GM18498 (cell line): ENCODE results near the gene RAI14.

Source experiments
- ATAC-seq: cut with Tn5 transposase; IDR thresholded peaks from one replicate; pipeline ENCODE4 v1.9.1; 2021; ENCODE audit warnings: mild to moderate bottlenecking, moderate library complexity; ENCODE audit not compliant: unreplicated experiment

Gene RAI14

GRCh38 chr5:34844106-34844505 lies 188.0 kb downstream of the RAI14 start:
- no peak for ATAC-seq

- ATAC-seq = no peak
Observed at GRCh38 chr5:34844999-34845398, 188.9 kb downstream of the RAI14 start.

- no peak for ATAC-seq
Observed at GRCh38 chr5:34847056-34847455, 190.9 kb downstream of the RAI14 start.

GRCh38 chr5:34847552-34847951 lies 191.4 kb downstream of the RAI14 start:
- no peak for ATAC-seq

DNA sequence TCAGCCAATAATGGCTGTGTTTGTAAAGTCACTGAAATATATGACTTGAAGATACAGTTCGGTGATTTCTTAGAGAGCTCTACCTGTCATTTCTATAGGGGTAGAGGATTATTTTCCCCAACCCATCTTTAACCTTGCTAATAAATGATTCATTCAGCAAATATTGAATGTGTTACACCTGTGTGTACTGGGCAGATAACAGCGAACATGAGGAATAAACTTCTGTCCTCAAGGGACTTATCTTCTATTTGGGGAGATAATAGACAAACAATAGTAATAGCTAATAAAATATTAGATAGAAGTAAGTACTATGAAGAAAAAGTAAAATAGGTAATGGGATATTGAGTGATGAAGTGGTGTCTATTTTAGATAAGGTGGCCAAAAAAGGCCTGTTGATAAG lies 192.1 kb downstream of the RAI14 start:
- no peak for ATAC-seq

DNA sequence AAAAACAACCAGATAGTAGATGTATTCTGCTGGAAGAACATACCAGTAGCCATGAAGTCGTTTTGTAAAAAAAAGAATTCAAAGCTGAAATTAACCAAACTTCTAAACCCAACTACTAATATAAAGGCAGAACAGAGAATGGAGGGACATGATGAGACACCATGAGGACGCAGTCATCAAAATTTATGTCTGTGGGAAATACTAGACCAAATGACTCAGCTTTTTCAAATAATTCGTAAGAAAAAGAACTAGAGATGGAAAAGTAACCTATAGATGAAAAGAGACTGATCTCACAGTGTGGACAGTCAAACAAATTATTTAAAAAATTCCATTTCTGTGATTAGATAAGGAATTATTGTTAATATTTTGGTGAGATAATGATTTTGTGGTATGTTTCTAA lies 193.1 kb downstream of the RAI14 start:
- ATAC-seq = no peak

GRCh38 chr5:34854459-34855174 lies 198.5 kb downstream of the RAI14 start:
- ATAC-seq = peak; percentile 95

DNA sequence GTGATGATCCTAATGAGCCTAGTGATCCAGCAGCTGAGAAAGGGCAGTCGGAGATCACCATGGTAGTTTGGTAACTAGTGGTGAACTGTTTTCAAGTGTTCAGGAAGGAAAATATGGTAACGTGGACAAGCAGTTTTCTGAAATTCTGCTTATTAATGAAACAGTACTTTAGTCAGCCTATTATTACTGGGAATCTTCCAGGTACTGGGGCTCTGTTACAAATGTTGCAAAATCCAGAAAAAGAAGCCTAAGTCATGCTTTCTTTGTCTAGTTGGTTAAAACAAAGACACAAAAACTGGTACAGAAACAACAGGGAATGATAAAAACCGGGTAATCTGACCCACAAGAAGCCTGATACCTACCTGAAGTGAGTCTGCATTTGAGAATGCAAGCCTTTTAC lies 201.0 kb downstream of the RAI14 start:
- no peak for ATAC-seq

GRCh38 chr5:34857894-34858293 lies 201.8 kb downstream of the RAI14 start:
- ATAC-seq = no peak

DNA sequence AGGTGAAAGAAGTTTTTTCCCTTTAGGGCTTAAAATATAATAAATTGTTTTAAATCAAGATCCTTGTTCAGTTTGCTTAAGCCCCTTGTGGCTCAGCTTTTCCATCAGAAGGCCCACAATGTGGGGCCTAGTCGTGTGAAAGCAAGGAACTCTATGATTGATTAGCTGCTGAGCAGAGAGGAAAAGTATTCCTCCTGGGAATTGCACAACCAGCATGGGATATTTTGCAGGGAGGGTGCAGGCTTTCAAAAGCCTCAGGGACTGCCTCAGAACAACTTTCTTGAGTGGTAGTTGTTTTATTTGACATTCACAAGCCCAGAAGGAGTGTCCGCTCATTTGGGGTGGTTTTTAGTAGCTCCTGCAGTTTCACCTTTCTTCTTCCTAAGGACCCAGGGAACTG lies 202.7 kb downstream of the RAI14 start:
- no peak for ATAC-seq

GRCh38 chr5:34859253-34859652 lies 203.1 kb downstream of the RAI14 start:
- ATAC-seq = no peak

DNA sequence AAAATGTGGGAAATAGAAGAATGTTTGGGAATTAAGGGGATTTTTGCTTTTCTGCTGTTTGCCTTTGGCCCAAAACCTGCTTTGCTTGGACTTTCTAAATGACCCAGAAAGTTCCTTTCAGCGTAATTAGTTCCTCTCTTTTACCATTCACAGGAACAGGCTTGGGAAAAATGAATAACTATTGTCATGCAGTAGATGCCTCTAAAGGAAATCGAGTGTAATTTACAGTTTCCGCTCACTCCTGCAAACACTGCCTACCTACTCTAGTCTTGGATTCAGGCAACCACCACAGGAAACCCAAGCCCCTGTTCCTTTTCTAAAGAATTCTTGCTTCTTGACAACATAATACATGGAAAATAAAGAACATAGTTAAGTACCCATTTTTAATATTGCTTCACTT lies 207.8 kb downstream of the RAI14 start:
- ATAC-seq = no peak

DNA sequence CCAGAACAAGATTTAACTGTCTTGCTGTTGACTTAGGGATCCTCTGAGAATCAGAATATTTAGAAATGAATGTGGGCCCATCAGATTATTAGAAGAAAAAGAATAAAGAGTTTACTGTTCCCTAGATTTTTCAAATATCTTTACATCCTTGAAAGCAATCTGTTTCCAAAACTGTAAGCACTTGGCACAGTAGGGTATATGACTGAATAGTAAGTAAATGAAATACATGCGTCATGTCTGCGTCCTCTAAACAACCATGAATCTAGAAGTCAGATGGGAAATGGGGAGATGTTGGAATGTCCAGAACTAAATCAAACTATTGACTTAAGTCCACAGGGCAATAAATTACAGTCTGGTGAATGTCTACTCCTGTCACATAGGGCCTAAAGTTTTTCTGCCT lies 209.0 kb downstream of the RAI14 start:
- ATAC-seq = no peak

GRCh38 chr5:34866989-34867471 lies 210.9 kb downstream of the RAI14 start:
- ATAC-seq = no peak

GRCh38 chr5:34867660-34868059 lies 211.5 kb downstream of the RAI14 start:
- no peak for ATAC-seq

DNA sequence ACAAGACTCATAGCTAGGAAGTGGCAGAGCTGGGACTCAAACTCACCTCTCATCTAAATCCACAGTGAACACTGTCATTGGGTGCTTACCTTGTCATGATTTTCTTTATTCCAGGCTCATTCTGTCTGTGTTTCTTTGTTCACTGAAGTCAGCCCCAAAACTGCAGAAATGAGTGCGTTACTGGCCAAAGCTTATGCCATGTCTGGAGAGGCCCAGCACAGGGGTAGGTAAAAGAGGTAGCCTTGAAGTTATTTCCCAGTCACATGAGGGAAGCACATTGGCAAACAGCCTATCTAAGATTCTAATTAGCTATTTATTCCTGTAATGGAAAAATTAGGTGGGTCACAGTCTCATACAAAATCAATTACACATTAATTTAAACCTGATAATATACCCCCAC lies 212.7 kb downstream of the RAI14 start:
- ATAC-seq = no peak

DNA sequence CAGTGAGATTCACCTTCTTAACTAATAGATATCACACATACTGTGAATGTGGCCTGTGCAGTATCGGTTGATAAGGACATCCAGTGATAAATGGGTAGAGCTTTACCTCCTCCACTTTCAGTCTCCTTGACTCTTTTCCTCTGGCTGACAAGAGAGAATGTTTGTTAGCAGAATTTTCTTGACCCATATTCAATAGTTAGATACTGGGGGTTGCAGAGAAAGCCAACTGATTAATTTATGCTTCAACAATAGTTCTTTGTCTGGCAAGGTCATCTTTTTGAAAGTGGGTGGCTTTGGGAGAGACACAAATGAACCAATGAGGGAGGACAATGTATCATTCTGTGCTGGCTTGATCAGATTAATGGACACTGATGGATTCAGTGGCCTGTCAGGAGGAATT lies 213.1 kb downstream of the RAI14 start:
- ATAC-seq = no peak

GRCh38 chr5:34870382-34870781 lies 214.3 kb downstream of the RAI14 start:
- no peak for ATAC-seq

DNA sequence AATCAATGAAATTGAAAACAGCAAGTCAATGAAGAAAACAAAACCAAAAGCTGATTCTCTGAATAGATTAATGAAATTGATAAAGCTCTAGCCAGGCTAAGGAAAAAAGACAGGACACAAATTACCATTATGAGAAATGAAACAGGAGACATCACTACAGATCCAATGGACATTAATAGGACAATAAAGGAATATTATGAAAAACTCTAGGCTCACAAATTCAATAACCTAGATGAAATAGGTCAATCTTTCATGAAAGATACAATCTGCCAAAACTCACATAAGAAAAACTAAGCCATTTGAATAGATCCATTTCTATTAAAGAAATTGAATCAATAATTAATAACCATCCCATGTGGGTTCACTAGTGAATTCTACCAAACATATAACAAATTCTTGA lies 220.1 kb downstream of the RAI14 start:
- ATAC-seq = no peak

DNA sequence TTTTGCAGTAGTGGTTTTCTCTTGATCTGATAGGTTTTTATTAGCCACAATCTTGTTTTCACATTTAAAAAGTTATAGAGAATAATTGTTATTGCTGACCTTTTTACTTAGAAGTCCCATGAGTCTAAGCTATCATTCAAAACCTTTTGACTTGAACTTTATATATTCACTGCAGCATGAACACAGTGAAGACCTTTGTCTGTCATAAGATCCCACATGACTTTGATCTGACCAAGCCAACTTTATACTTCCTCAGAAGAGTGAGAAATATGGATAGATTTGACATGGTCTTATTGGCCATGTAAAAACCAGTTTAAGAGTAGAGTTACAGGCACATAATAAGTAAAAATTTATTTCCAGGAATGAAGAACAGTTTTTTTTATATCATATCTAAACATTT lies 225.1 kb downstream of the RAI14 start:
- no peak for ATAC-seq
